Dermis blood vessel endothelial cell (primary cell): ENCODE results near the gene EMX2. TPM values are rescaled to one million over a fixed set of nuclear protein-coding genes. Genes with fewer than 3 reads are reported as not detected.

Experiments used
- DNase-seq: peaks from one replicate; pipeline ENCODE4 v3.0.0; 2010
- total RNA-seq: library from RNA; depleted of rRNA; stranded (reverse); fragments of >200 nt; gene quantifications from 2 replicates; pipeline ENCODE4 v1.2.3, GENCODE V29; 2014

The EMX2 gene
- total RNA-seq, 1 donor from 2014 or later = 0.17 TPM

GRCh38 chr10:117532003-117532385, 10.6 kb upstream of the EMX2 start:
- DNase-seq = no peak

GRCh38 chr10:117532451-117533107, 10.0 kb upstream of the EMX2 start:
- no peak for DNase-seq

- no peak for DNase-seq
These were observed 8.9 kb upstream of the EMX2 start for GRCh38 chr10:117533507-117534281.

GRCh38 chr10:117534321-117535297, 7.9 kb upstream of the EMX2 start:
- no peak for DNase-seq

GRCh38 chr10:117535298-117536071, 7.1 kb upstream of the EMX2 start:
- DNase-seq = no peak

GRCh38 chr10:117536072-117536865, 6.3 kb upstream of the EMX2 start:
- no peak for DNase-seq

GRCh38 chr10:117536866-117537435, 5.6 kb upstream of the EMX2 start:
- DNase-seq = no peak

GRCh38 chr10:117537436-117537903, 5.1 kb upstream of the EMX2 start:
- DNase-seq = peak; percentile 53

GRCh38 chr10:117537904-117538524, 4.5 kb upstream of the EMX2 start:
- no peak for DNase-seq

- no peak for DNase-seq
These were observed 3.2 kb upstream of the EMX2 start for GRCh38 chr10:117539361-117539773.

GRCh38 chr10:117539903-117540639, 2.5 kb upstream of the EMX2 start:
- DNase-seq = no peak

GRCh38 chr10:117540640-117541404, 1.7 kb upstream of the EMX2 start:
- no peak for DNase-seq

- no peak for DNase-seq
These were observed 1.1 kb upstream of the EMX2 start for GRCh38 chr10:117541405-117541908.

- DNase-seq = peak; percentile 37
These were observed 439 bp upstream of the EMX2 start for GRCh38 chr10:117541909-117542705.

- no peak for DNase-seq
These were observed 868 bp downstream of the EMX2 start for GRCh38 chr10:117543225-117544003.

- DNase-seq = no peak
These were observed 1.6 kb downstream of the EMX2 start for GRCh38 chr10:117544004-117544701.
